A549 treated with AZD9567 at 1 μM for 4 hours (cell line): ENCODE data around the gene EFCAB3. TPM values are rescaled to one million over a fixed set of nuclear protein-coding genes. Genes with fewer than 3 reads are reported as not detected.

ENCODE experiments used
- total RNA-seq: library from RNA; stranded (reverse); fragments of 200-300 nt; extraction: Qiagen RNA extraction; gene quantifications from 5 replicates; pipeline ENCODE4 v1.2.3, GENCODE V29; 2022; ENCODE audit not compliant: insufficient read depth

Gene EFCAB3
- not detected in 5 replicates for total RNA-seq

DNA sequence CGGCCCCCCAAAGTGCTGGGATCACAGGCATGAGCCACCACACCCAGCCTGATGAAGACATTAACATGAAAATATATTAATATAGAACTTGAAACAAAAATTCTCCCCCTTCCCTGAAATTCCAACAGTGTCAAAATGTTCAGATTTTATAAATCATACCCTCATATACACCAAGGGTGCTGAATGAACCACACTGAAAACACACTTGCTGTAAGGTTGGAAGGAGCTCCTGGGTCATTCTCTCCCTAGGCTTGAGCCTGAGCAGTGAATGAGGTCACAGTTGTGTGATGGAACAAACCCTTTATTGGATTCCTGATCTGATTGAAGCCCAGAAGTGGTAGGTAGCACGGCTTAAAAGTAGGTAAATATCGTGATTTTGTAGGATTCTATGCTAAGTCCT is at the start of gene EFCAB3:
Gene EFCAB3 (plus strand): TSS at position 301 of the 400 bp plus-strand sequence. CDS start 2,427 bp downstream, outside the sequence.

DNA sequence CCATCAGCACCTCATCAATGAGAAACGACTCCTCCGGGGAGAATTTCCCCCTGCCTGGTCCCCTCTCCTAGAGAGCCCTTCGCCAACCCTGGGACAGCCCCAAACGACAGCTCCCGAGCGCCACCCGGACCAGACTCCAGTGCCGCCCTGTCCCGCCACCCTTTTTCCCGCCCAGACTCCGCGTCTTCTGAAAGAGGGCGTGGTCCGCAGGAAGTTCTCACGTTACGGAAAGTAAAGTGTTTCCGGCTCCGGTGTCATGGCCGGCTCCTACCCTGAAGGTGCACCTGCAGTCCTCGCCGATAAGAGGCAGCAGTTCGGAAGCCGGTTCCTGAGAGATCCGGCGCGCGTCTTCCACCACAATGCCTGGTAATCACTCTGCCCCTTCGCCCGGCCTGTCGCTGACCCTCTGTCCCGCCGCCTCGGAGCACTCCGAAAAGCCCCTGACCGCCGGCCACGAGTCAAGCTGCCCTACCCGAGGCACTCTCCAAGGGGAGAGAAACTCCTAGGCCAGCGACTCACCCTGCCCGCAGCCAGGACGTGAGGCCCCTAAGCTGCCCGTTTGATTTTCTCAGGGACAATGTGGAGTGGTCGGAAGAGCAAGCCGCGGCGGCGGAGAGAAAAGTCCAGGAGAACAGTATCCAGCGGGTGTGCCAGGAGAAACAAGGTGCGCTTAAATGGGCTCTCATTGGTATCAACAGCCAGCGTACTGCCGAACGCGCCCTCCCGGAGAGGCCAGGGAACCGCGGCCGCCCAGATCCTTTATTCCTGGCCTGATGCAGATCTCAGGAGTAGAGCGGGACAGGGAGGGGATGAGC is 43.5 kb downstream of the EFCAB3 start, which contains the start of gene METTL2A:
Gene METTL2A (plus strand): TSS at position 251 of the 815 bp plus-strand sequence. CDS start 6 bp downstream, at position 257.

Other genes starting within 250 kb of the EFCAB3 start
- gene METTL2A, start 43.3 kb downstream of the EFCAB3 start, total RNA-seq: 26.7 to 32.0 TPM (median 30.9 TPM) in 5 replicates
- gene TLK2, start 98.3 kb downstream of the EFCAB3 start, total RNA-seq: 29.8 to 32.1 TPM (median 31.0 TPM) in 5 replicates
- gene MRC2, start 247.1 kb downstream of the EFCAB3 start, total RNA-seq: 34.4 to 59.9 TPM (median 55.7 TPM) in 5 replicates